ENCODE measurements around the gene TTC27.

The TTC27 gene

DNA sequence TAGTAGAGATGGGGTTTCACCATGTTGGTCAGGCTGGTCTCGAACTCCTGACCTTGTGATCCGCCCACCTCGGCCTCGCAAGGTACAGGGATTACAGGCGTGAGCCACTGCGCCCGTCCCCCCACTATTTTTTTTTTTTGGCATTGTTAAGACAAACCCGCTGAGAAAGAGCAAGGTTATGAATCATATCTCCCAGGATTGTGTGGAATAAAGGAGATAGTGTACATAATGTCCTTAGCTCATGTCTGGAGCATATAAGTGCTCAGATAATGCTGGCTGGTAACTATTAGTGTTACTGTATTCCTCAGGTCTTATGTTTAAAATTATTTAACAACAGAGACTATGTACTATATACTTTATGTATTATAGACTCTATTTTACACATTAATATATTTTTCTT, 36.0 kb downstream of the TTC27 start:
- CTCF ChIA-PET, result no interaction called here
- TF ChIP-seq, protein P1, sequence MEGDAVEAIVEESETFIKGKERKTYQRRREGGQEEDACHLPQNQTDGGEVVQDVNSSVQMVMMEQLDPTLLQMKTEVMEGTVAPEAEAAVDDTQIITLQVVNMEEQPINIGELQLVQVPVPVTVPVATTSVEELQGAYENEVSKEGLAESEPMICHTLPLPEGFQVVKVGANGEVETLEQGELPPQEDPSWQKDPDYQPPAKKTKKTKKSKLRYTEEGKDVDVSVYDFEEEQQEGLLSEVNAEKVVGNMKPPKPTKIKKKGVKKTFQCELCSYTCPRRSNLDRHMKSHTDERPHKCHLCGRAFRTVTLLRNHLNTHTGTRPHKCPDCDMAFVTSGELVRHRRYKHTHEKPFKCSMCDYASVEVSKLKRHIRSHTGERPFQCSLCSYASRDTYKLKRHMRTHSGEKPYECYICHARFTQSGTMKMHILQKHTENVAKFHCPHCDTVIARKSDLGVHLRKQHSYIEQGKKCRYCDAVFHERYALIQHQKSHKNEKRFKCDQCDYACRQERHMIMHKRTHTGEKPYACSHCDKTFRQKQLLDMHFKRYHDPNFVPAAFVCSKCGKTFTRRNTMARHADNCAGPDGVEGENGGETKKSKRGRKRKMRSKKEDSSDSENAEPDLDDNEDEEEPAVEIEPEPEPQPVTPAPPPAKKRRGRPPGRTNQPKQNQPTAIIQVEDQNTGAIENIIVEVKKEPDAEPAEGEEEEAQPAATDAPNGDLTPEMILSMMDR (conservative IDR thresholded peaks at IDR 0.05; ENCODE audit: low read depth), result no peak
- no peak overlapping the region for H3K27ac ChIP-seq
- POLR2A ChIA-PET (ENCODE audit: low non-redundant PET), result no interaction called here
- DNase-seq (ENCODE audit: low spot score), result no peak

DNA sequence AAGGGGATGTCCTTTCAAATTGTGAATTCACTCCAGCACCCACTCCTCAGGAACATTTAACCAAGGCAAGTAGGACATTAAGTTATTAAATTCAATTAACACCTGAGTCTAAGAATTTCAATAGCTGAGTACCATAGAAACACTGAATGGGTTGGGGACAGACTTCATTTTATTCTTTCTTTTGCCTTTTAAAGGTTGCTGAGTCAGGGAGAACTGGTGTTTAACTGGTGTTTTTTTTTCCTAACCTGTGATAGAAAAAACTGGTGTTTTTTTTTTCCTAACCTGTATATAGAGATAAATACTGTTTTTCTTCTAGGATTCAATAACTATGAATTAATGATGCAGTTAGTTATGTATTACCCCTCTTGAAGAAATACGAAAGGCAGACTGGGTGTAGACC, 38.9 kb downstream of the TTC27 start:
- no peak for DNase-seq (ENCODE audit: low spot score)
- TF ChIP-seq, protein P1 (conservative IDR thresholded peaks at IDR 0.05; ENCODE audit: low read depth), result no peak
- H3K27ac ChIP-seq, result no peak overlapping the region
- POLR2A ChIA-PET (ENCODE audit: low non-redundant PET), result no interaction called here
- CTCF ChIA-PET, result no interaction called here

DNA sequence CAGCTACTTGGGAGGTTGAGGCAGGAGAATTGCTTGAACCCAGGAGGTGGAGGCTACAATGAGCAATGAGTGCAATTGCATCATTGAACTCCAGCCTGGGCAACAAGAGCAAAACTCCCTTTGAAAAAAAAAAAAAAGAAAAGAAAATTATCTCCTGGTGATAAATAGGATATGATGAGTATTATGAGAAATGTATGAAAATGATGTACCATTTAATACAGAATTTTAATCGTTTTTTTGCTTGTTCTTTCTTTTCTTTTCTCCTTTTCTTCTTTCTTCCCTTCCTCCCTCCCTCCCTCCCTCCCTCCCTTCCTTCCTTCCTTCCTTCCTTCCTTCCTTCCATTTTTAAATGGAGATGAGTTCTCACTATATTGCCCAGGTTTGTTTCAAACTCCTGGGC, 40.4 kb downstream of the TTC27 start:
- TF ChIP-seq, protein P1 (conservative IDR thresholded peaks at IDR 0.05; ENCODE audit: low read depth), result no peak
- ChIA-PET POLR2A (ENCODE audit: low non-redundant PET) (no interaction called here), CTCF (no interaction called here)

DNA sequence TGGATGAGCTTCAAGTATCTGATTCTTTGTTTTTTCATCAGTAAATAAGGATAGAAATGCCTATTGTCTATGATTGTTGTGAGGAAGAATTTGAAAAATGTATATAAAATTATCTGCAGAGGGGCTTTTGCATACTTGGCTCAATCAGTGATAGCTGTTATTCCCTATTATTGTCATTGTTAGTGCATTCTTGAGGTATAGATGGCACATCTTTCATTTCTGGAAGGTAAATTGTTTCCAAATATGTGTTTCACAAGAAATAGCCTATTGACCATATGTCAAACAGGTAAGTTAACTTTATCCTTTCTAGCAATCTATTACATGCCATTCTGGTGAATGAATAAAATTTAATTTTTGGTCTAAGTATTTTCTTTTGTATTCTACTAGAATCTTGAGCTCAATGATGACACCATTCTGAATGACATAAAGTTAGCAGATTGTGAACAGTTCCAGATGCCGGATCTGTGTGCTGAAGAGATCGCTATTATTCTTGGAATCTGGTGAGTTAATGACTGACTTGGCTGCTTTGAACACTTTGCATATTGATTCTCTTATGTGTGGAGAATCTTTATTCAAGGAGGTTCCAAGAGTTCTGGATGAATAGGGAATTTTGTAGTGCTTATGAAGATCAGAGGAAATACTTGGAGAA, 44.2 kb downstream of the TTC27 start:
- POLR2A ChIA-PET (ENCODE audit: low non-redundant PET), result no interaction called here
- no peak for DNase-seq (ENCODE audit: low spot score)
- TF ChIP-seq, protein P1 (conservative IDR thresholded peaks at IDR 0.05; ENCODE audit: low read depth), result no peak
- no peak overlapping the region for H3K27ac ChIP-seq
- CTCF ChIA-PET, result interaction anchor here (0.7 kb wide), 1 partner anchor 475 kb away, joined by 3 read pairs; no protein-coding TSS in a partner anchor

More for the DNA sequence above, 40.4 kb downstream of the TTC27 start:
- DNase-seq (ENCODE audit: low spot score), result no peak
- H3K27ac ChIP-seq, result no peak overlapping the region

DNA sequence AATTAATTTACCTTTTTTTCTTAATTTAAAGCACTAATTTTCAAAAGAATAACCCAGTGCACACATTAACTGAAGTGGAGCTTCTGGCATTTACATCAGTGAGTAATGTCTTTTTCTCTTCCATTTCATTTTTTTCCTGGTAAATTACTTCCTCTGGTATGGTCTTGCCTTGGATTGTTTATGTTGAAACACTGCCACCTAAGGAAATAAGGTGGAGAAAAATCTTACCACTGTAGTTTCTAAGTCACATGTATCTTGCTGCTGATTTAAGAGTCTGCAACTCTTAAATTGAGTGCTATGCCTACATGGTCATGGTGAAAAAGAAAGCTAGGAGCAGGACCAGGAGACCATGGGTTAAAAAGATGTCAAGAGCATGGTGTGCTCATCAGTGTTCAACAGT, 51.0 kb downstream of the TTC27 start:
- POLR2A ChIA-PET (ENCODE audit: low non-redundant PET), result no interaction called here
- no peak overlapping the region for H3K27ac ChIP-seq
- CTCF ChIA-PET, result interaction anchor here (0.7 kb wide), 1 partner anchor 42 kb away, joined by 3 read pairs; no protein-coding TSS in a partner anchor
- DNase-seq (ENCODE audit: low spot score), result no peak
- TF ChIP-seq, protein P1 (conservative IDR thresholded peaks at IDR 0.05; ENCODE audit: low read depth), result no peak

DNA sequence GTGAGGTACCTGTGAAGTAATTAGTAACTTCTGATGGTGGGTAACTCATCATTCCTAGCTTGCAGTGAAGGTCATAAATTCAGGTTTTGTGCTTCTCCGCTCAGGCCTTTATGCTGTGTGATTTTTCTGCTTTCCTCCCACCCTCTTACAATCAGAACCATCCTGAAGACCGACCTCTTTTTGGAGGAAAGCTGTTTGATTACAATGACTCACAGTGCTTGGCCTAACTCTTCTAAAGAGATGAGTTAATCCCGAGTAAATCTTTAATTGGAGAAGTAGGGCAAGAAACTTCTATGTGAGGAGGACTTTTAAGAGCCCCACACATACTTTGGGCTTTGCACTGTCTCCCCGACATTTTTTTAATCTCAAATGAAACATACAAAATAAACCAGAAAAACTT, 53.1 kb downstream of the TTC27 start:
- TF ChIP-seq, protein P1 (conservative IDR thresholded peaks at IDR 0.05; ENCODE audit: low read depth), result no peak
- no peak overlapping the region for H3K27ac ChIP-seq
- ChIA-PET CTCF (no interaction called here), POLR2A (ENCODE audit: low non-redundant PET) (no interaction called here)
- no peak for DNase-seq (ENCODE audit: low spot score)
